OCI-M2 (cell line): ENCODE measurements around the gene ABHD11.
"Not testable (repeated sequence)": the region's sequence is repeated elsewhere in the genome, so short reads cannot be mapped to it uniquely, and the experiment has no call there.

Experiments used
- DNase-seq: peaks from one replicate; lab custom pipeline; 2025; ENCODE audit not compliant: unreplicated experiment; lab: John Stamatoyannopoulos, UW

Gene ABHD11

GRCh38 chr7:73742753-73743641, 4.4 kb upstream of the ABHD11 start:
- no peak for DNase-seq

DNA sequence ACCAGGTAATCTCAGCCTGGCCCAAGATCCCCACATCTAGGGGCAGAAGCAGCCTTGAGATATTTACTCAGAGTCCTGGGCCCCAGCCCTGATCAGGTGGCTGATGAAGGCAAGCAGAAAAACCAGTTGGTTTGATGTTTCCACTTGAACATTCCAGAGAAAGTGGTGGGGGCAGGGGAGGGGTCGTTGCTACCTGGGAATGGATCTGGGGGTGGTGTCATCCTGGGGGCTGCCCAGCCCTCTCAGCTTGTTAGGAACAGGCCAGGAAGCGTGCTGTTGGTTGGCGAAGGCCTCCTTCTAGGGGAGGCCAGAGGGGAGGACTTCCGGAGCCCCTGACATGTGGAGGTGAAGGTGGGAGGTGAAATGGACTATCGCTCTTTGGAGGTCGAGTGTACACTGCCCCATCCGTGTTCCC, 3.7 kb upstream of the ABHD11 start:
- DNase-seq: no peak

DNA sequence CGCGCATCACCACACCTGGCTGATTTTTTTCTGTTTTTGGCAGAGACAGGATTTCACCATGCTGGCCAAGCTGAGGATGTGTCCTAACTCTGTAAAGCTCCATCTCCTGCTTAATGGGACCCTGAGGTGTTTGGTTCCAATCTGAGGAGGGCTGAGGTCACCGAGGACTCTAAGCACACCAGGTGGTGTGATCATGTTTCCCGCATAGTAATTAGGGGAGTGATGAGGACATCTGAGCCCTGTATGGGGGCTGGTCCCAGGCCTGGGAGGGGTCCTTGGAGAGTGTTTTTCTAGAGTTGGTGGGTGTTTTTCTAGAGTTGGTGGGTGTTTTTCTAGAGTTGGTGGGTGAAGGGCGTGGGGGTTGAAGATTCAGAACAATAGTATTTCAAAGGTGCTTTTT, 3.0 kb upstream of the ABHD11 start:
- DNase-seq: no peak

- DNase-seq: no peak
Observed at GRCh38 chr7:73740771-73741170, 2.2 kb upstream of the ABHD11 start.

GRCh38 chr7:73740212-73740611, 1.6 kb upstream of the ABHD11 start:
- DNase-seq: no peak

DNA sequence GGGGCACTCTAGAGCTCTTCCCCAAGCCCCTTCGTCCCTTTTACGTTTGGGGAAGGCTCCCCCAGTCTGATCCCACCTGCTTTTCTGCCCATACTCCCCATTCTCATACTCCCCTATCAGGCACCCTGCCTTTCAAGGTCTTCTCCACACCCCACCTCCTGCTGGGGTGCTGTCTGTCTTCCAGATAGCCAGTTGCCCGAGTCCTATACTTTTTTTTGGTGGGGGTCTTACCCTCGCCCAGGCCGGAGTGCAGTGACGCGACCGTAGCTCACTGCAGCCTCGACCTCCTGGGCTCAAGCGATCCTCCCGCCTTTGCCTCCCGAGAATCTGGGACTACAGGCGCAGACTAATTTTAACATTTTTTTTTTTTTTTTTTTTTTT, 775 bp upstream of the ABHD11 start:
- DNase-seq: no peak

- DNase-seq: no peak
Observed at GRCh38 chr7:73738220-73738611, 386 bp downstream of the ABHD11 start.

GRCh38 chr7:73737491-73738219, 947 bp downstream of the ABHD11 start:
- no peak for DNase-seq

- no peak for DNase-seq
Observed at GRCh38 chr7:73736885-73737284, 1.7 kb downstream of the ABHD11 start.

GRCh38 chr7:73735528-73735905, 3.1 kb downstream of the ABHD11 start:
- no peak for DNase-seq

DNA sequence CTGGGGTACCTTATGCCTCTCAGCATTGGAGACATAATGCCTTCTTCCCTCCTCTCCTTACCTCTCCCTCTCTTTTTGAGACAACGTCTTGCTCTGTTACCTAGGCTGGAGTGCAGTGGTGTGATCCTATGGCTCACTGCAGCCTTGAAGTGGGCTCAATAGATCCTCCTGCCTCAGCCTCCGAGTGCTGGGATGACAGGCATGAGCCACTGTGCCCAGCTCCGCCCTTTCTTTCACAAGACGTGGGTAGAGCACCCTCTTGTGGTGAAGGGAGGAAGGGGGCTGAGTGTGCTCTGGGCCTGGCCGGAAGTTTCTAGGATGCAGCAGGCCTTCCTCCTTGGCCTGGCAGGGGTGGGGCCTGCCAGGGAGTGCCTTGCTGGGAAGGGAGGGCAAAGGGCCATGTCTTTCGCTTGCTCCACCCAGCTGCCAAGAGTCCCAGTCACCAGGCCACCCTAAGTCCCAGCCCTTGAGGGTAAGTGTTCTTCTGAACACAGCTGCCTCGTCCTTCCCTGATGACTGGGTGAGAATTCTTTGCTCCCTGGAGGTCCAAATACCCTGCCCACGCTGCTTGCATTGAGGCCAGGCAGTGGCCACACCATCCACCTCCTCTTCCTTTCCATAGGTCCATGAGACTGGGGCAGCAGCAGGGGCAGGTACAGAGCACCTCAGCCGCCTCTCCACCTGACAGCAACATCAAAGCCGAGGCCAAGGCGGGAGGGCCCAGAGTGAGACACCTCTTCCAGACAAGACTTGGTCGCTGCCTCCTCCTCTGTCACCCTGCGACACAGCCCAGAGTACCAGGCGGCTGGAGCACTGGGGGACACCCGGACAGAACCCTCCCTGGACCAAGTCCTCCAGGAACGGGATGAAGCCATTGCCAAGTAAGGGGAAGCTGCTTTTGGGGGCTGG, 3.7 kb downstream of the ABHD11 start:
- DNase-seq: peak; percentile 52

DNA sequence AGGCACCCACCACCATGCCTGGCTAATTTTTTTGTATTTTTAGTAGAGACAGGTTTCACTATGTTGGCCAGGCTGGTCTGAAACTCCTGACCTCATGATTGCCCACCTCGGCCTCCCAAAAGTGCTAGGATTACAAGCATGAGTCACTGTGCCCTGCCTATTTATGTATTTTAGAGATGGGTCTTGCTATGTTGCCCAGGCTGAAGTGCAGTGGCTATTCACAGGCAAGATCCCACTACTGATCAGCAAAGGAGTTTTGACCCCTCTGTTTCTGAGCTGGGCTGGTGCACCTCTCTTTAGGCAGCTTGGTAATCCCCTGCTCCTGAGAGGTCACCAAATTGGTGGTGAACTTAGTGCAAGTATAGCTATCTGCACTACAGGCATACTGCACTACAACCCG, 6.2 kb downstream of the ABHD11 start:
- DNase-seq: no peak

DNA sequence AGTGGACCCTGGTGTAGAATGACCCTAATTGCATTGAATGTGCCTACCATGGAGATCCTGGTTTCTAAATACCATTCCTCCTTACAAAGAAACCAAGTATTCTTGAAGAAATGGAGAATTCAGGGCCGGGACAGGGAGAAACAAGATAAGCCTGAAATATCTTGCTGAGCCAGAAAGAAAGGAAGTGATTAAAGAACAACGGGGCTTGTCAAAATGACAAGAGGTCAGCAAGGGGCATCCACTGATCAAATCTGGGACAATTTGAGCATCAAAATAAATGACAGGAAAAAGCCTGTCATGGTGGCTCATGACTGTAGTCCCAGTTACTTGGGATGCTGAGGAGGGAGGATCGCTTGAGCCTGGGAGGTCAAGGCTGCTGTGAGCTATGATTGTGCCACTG, 8.1 kb downstream of the ABHD11 start:
- peak; percentile 21 for DNase-seq

DNA sequence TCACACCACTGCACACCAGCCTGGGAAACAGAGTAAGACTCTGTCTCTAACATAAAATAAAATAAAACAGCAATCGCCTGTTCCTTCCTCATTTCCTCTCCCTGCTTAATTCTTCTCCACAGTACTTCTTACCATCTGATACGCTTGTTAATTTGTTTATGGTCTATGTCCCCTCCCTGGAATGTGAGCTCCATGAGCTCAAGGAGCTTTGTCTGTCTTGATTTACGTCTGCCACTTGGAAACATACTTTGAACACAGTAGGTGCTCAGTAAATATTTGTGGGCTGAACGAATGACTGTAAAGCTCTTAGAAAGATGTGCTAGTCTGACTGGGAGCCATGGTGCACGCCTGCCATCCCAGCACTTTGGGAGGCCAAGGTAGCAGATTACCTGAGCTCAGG, 10.1 kb downstream of the ABHD11 start:
- no peak for DNase-seq

GRCh38 chr7:73727952-73728351, 10.7 kb downstream of the ABHD11 start:
- DNase-seq: no peak

DNA sequence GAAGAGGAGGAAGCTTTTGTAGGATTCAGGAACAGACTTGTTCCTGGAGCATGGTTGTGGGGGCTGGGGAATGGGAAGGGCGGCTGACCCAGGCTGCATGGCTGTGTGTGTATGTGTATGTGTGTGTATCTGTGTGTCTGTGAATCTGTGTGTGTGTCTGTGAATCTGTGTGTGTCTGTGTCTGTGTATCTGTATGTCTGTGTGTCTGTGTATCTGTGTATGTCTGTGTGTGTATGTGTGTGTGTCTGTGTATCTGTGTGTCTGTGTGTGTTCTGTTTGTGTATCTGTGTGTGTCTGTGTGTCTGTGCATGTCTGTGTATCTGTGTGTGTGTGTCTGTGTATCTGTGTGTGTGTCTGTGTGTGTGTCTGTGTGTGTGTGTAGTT, 12.5 kb downstream of the ABHD11 start:
- no peak for DNase-seq

DNA sequence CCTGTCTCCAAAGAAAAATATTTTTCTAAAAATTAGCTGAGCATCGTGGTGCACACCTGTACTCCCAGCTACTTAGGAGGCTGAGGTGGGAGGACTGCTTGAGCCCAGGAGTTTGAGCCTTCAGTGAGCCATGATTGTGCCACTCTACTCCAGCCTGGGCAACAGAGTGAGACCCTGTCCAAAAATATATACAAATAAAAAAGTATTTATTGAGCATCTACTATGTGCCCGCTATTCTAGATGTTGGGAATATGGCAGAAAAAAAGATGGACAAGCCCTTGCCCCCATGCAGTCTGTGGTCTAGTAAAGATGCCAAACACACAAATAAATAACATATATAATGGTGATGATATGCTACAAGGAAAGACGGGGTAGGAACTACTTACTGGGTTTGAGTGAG, 14.8 kb downstream of the ABHD11 start:
- DNase-seq: no peak

DNA sequence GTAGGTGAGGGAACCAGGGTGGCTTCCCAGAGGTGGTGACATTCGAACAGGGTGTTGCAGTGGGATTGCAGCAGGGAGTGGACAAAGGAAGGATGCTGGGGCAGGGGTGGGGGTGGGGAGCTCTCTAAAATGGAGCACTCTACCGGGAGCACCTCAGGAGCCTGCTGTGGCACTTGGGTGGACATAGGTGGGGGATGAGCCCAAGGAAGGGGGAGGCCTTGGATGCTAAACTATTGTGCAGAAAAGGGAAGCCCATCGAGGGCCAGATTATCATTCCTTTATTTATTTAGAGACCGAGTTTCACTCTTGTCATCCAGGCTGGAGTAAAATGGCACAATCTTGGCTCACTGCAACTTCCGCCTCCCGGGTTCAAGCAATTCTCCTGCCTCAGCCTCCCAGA, 15.8 kb downstream of the ABHD11 start:
- no peak for DNase-seq

- DNase-seq: not testable (repeated sequence)
Observed at GRCh38 chr7:73722182-73722581, 16.4 kb downstream of the ABHD11 start.

GRCh38 chr7:73721377-73721817, 17.2 kb downstream of the ABHD11 start:
- no peak for DNase-seq

DNA sequence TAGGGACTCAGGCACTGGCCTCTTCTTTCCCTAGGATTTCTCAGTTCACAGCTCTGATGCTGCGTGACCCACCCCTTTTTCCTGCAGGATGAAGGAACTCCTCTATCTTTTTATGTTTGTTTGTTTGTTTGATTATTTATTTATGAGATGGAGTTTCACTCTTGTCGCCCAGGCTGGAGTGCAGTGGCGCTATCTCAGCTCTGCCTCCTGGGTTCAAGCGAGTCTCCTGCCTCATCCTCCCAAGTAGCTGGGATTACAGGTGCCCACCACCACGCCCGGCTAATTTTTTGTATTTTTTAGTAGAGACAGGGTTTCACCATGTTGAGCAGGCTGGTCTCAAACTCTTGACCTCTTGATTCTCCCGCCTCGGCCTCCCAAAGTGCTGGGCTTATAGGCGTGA, 18.2 kb downstream of the ABHD11 start:
- DNase-seq: not testable (repeated sequence)
